Measurements from ENCODE around the gene PDRG1.

PDRG1 gene

DNA sequence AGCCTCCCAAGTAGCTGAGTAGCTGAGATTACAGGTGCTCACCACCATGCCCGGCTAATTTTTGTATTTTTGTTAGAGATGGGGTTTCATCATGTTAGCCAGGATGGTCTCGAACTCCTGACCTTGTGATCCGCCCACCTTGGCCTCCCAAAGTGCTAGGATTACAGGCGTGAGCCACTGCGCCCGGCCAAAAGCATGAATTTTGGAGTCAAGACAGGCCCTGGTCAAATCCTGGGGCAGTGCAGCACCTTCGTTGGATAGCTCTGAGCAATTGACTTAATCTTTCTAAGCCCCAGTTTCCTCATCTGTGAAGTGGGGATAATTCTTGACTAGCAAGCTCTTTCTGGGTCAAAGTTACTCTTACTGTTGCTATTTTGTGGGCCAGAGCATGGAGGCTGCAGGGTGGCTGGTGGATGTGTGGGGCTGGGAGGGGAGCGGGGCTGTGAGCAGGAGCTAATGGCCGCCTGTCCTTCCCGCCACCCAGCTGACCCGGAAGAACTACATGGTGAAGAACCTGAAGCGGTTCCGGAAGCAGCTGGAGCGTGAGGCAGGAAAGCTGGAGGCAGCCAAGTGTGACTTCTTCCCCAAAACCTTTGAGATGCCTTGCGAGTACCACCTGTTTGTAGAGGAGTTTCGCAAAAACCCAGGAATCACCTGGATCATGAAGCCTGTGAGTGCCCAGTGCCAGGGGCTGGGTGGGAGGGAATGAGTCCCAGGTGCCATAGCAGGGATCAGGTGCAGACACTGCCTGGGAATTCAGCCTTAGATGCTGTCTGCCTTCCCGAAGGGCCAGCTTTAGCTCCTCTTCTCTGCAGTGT lies 42.4 kb downstream of the PDRG1 start:
- TF ChIP-seq, protein P1, sequence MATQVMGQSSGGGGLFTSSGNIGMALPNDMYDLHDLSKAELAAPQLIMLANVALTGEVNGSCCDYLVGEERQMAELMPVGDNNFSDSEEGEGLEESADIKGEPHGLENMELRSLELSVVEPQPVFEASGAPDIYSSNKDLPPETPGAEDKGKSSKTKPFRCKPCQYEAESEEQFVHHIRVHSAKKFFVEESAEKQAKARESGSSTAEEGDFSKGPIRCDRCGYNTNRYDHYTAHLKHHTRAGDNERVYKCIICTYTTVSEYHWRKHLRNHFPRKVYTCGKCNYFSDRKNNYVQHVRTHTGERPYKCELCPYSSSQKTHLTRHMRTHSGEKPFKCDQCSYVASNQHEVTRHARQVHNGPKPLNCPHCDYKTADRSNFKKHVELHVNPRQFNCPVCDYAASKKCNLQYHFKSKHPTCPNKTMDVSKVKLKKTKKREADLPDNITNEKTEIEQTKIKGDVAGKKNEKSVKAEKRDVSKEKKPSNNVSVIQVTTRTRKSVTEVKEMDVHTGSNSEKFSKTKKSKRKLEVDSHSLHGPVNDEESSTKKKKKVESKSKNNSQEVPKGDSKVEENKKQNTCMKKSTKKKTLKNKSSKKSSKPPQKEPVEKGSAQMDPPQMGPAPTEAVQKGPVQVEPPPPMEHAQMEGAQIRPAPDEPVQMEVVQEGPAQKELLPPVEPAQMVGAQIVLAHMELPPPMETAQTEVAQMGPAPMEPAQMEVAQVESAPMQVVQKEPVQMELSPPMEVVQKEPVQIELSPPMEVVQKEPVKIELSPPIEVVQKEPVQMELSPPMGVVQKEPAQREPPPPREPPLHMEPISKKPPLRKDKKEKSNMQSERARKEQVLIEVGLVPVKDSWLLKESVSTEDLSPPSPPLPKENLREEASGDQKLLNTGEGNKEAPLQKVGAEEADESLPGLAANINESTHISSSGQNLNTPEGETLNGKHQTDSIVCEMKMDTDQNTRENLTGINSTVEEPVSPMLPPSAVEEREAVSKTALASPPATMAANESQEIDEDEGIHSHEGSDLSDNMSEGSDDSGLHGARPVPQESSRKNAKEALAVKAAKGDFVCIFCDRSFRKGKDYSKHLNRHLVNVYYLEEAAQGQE (IDR thresholded peaks at IDR 0.05; ENCODE audit: low read depth) = no peak

DNA sequence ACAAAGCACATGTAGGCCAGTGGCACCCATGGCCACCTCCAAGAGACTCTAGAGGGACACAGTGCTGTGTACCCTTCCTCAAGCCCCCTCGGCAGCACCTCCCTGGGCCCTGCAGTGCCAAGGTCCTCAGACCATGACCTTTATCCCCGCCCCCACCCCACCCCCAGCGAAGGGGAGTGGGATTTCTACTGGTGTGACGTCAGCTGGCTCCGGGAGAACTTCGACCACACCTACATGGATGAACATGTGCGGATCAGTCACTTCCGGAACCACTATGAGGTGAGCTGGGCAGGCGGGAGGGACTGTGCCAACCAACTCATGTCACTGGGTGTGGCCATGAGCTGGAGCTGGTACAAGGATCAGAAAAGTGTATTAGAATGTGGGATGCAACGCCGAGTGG lies 43.4 kb downstream of the PDRG1 start:
- TF ChIP-seq FOXM1 (IDR thresholded peaks at IDR 0.05; ENCODE audit: borderline replicate concordance, low read depth) = no peak
- TF ChIP-seq CREB1 (IDR thresholded peaks at IDR 0.05; ENCODE audit: low read depth) = no peak
- no peak for TF ChIP-seq TCF12 (IDR thresholded peaks at IDR 0.05; ENCODE audit: low read depth)
- TF ChIP-seq, protein P1 (IDR thresholded peaks at IDR 0.05; ENCODE audit: low read depth) = no peak
- TF ChIP-seq NFIC (IDR thresholded peaks at IDR 0.05) = no peak
- TF ChIP-seq EGR1 (IDR thresholded peaks at IDR 0.05) = no peak
- TF ChIP-seq, protein P2, sequence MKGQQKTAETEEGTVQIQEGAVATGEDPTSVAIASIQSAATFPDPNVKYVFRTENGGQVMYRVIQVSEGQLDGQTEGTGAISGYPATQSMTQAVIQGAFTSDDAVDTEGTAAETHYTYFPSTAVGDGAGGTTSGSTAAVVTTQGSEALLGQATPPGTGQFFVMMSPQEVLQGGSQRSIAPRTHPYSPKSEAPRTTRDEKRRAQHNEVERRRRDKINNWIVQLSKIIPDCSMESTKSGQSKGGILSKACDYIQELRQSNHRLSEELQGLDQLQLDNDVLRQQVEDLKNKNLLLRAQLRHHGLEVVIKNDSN (IDR thresholded peaks at IDR 0.05) = no peak
- no peak for TF ChIP-seq TAF1 (IDR thresholded peaks at IDR 0.05; ENCODE audit: low read depth)
- TF ChIP-seq ZBTB7A (IDR thresholded peaks at IDR 0.05; ENCODE audit: low read depth) = no peak
- no peak for TF ChIP-seq TEAD4 (IDR thresholded peaks at IDR 0.05)
- TF ChIP-seq RAD21 (IDR thresholded peaks at IDR 0.05; ENCODE audit: low read depth) = no peak
- TF ChIP-seq EP300 (IDR thresholded peaks at IDR 0.05; ENCODE audit: borderline replicate concordance) = no peak
- no peak for TF ChIP-seq CEBPB (IDR thresholded peaks at IDR 0.05)
- TF ChIP-seq, protein P3, sequence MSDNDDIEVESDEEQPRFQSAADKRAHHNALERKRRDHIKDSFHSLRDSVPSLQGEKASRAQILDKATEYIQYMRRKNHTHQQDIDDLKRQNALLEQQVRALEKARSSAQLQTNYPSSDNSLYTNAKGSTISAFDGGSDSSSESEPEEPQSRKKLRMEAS (IDR thresholded peaks at IDR 0.05) = no peak
- no peak for TF ChIP-seq YY1 (IDR thresholded peaks at IDR 0.05; ENCODE audit: low read depth)

DNA sequence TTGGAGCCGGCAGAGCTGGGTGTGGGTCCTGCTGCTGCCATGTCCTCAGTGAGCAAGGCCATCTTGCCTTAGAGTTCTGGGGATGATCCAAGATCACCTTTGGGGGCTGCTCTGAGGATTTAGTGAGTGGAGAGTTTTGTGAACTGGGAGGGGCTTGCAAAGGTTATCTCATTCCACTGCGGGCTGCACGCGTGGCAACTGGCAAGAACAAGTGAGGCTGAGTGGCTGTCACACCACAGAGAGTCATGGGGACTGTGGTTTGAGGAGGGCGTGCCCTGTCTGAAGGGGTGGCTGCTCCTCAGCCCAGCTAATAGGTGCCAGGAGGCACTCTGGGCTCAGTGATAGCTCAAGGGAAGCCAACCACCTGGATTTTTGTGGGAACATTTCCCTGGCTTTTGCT lies 43.8 kb downstream of the PDRG1 start:
- TF ChIP-seq CREB1 (IDR thresholded peaks at IDR 0.05; ENCODE audit: low read depth) = no peak
- TF ChIP-seq FOXM1 (IDR thresholded peaks at IDR 0.05; ENCODE audit: borderline replicate concordance, low read depth) = no peak

DNA sequence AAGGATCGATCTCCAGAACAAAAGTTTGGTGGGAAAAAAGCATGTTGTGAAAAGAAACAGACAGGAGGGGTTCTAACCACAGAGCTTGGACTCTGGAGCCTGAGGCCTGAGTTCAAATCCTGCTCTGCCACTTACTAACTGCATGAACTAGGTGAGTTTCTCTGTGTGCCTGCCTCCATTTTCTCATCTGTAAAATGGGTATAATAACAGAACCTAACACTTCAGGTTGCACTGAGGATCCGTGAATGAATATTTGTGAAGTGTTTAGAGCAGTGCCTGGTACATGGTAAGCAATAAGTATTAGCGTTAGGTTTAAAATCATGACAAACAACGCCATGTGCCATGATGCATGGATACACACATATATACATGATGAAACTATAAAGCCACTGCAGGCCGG lies 44.8 kb downstream of the PDRG1 start:
- TF ChIP-seq, protein P3 (IDR thresholded peaks at IDR 0.05) = no peak
- no peak for TF ChIP-seq ZBTB7A (IDR thresholded peaks at IDR 0.05; ENCODE audit: low read depth)
- TF ChIP-seq YY1 (IDR thresholded peaks at IDR 0.05; ENCODE audit: low read depth) = no peak
- TF ChIP-seq CREB1 (IDR thresholded peaks at IDR 0.05; ENCODE audit: low read depth) = no peak
- TF ChIP-seq FOXM1 (IDR thresholded peaks at IDR 0.05; ENCODE audit: borderline replicate concordance, low read depth) = no peak
- TF ChIP-seq, protein P2 (IDR thresholded peaks at IDR 0.05) = no peak
- no peak for TF ChIP-seq TCF12 (IDR thresholded peaks at IDR 0.05; ENCODE audit: low read depth)
- no peak for TF ChIP-seq EP300 (IDR thresholded peaks at IDR 0.05; ENCODE audit: borderline replicate concordance)
- no peak for TF ChIP-seq TEAD4 (IDR thresholded peaks at IDR 0.05)
- TF ChIP-seq, protein P1 (IDR thresholded peaks at IDR 0.05; ENCODE audit: low read depth) = no peak
- no peak for TF ChIP-seq EGR1 (IDR thresholded peaks at IDR 0.05)
- no peak for TF ChIP-seq CEBPB (IDR thresholded peaks at IDR 0.05)
- no peak for TF ChIP-seq TAF1 (IDR thresholded peaks at IDR 0.05; ENCODE audit: low read depth)
- no peak for TF ChIP-seq RAD21 (IDR thresholded peaks at IDR 0.05; ENCODE audit: low read depth)

DNA sequence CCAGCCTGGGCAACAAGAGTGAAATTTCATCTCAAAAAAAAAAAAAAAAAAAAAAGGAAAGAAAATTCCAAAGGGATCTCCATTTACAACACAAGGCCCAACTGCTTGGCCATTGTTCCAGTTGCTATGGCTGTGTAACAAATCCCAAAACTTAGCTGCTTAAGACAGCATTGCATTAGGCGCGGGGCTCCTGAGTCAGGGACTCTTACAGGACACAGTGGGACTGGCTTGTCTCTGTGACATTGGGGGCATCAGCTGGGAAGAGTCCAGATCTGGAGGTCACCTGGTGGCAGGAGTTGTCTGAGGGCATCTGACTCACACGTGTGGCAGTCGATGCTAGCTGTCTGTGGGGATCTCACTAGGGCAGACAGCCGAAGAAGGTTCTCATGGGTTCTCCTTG lies 45.8 kb downstream of the PDRG1 start:
- TF ChIP-seq NFIC (IDR thresholded peaks at IDR 0.05) (no peak), RAD21 (IDR thresholded peaks at IDR 0.05; ENCODE audit: low read depth) (no peak), TCF12 (IDR thresholded peaks at IDR 0.05; ENCODE audit: low read depth) (no peak), TAF1 (IDR thresholded peaks at IDR 0.05; ENCODE audit: low read depth) (no peak), ZBTB7A (IDR thresholded peaks at IDR 0.05; ENCODE audit: low read depth) (no peak), EP300 (IDR thresholded peaks at IDR 0.05; ENCODE audit: borderline replicate concordance) (no peak), YY1 (IDR thresholded peaks at IDR 0.05; ENCODE audit: low read depth) (no peak), TEAD4 (IDR thresholded peaks at IDR 0.05) (no peak), EGR1 (IDR thresholded peaks at IDR 0.05) (no peak), FOXM1 (IDR thresholded peaks at IDR 0.05; ENCODE audit: borderline replicate concordance, low read depth) (no peak), CEBPB (IDR thresholded peaks at IDR 0.05) (no peak), CREB1 (IDR thresholded peaks at IDR 0.05; ENCODE audit: low read depth) (no peak)
- TF ChIP-seq, protein P2 (IDR thresholded peaks at IDR 0.05) = no peak
- TF ChIP-seq, protein P3 (IDR thresholded peaks at IDR 0.05) = no peak
- TF ChIP-seq, protein P1 (IDR thresholded peaks at IDR 0.05; ENCODE audit: low read depth) = no peak
